B cell (primary cell): Measurements from ENCODE around the gene ZNF41. TPM values are rescaled to one million over a fixed set of nuclear protein-coding genes. Genes with fewer than 3 reads are reported as not detected.

ENCODE experiments used
- ATAC-seq: fragments of 200-7000 bp; cut with Tn5 transposase; one replicate; pipeline ENCODE4 v1.10.0; 2021; ENCODE audit warnings: low read depth, mild to moderate bottlenecking, moderate number of reproducible peaks, moderate library complexity
- CTCF ChIA-PET: fragments of 350-600 bp; sonication (Branson Sonifier 250); formaldehyde crosslinking; loops from one replicate; lab custom pipeline; 2021; ENCODE audit warnings: antibody characterized with exemption, inconsistent platforms; lab: Charles Lee
- POLR2A ChIA-PET: fragments of 350-600 bp; sonication (Branson Sonifier 250); formaldehyde crosslinking; loops from one replicate; lab custom pipeline; 2021; ENCODE audit warnings: antibody characterized with exemption; lab: Charles Lee
- DNase-seq: peaks from one replicate; pipeline ENCODE4 v3.0.0; 2013
- H2AFZ ChIP-seq: 2 replicates; pipeline ENCODE4 v1.6.1; 2012; ENCODE audit warnings: mild to moderate bottlenecking, low read depth, low read length; ENCODE audit not compliant: insufficient read depth, poor library complexity, severe bottlenecking
- H3K27ac ChIP-seq, 2 donors: 1 replicate in 1 of 2; 2 replicates in 1 of 2; pipeline ENCODE4 v1.5.1; 2012 to 2013; ENCODE audit warnings: low read length in 2 of 2, mild to moderate bottlenecking in 2 of 2, moderate library complexity in 1 of 2
- H3K27me3 ChIP-seq, 4 experiments: fragments of 200-600 bp in 1 of 4; sonication (generic) in 1 of 4; replicated peaks in 1 of 4; 1 replicate in 2 of 4; 2 replicates in 2 of 4; pipeline versions ENCODE4 v1.6.1 to v1.7.0; 2013 to 2016; ENCODE audit warnings: low read length in 3 of 4, mild to moderate bottlenecking in 2 of 4, mixed read lengths in 1 of 4, moderate library complexity in 1 of 4; ENCODE audit not compliant: insufficient read depth in 4 of 4, control insufficient read depth in 3 of 4; ENCODE audit errors: control extremely low read depth in 1 of 4
- H3K36me3 ChIP-seq, 2 experiments: replicated peaks in 1 of 2; 1 replicate in 1 of 2; 2 replicates in 1 of 2; pipeline versions ENCODE4 v1.6.1 to v1.7.1; 2013; ENCODE audit warnings: low read length in 1 of 2; ENCODE audit not compliant: insufficient read depth in 2 of 2, control insufficient read depth in 1 of 2; ENCODE audit errors: control extremely low read depth in 1 of 2, extremely low read depth in 1 of 2
- H3K4me1 ChIP-seq, 2 donors: fragments of 200-600 bp in 1 of 2; sonication (generic) in 1 of 2; 1 replicate in 1 of 2; 2 replicates in 1 of 2; pipeline versions ENCODE4 v1.5.1 to v1.6.1; 2013 to 2017; ENCODE audit warnings: low read length in 2 of 2; ENCODE audit not compliant: control insufficient read depth in 2 of 2, insufficient read depth in 2 of 2
- H3K4me2 ChIP-seq: replicated peaks from 2 replicates; pipeline ENCODE3; 2012; ENCODE audit warnings: mild to moderate bottlenecking, low read depth, low read length; ENCODE audit not compliant: poor library complexity, severe bottlenecking
- H3K4me3 ChIP-seq, 5 experiments: fragments of 200-600 bp in 1 of 5; sonication (generic) in 1 of 5; 1 replicate in 3 of 5; 2 replicates in 2 of 5; pipeline versions ENCODE4 v1.5.1 to v1.7.0; 2011 to 2016; ENCODE audit warnings: low read length in 4 of 5, mild to moderate bottlenecking in 4 of 5, low read depth in 2 of 5, control low read depth in 1 of 5, moderate library complexity in 1 of 5; ENCODE audit not compliant: insufficient read depth in 1 of 5; ENCODE audit errors: control extremely low read depth in 1 of 5, extremely low read depth in 1 of 5
- H3K79me2 ChIP-seq: fragments of 200-600 bp; sonication (generic); one replicate; pipeline ENCODE4 v1.6.0; 2016; ENCODE audit warnings: low read length; ENCODE audit not compliant: control insufficient read depth, insufficient read depth
- H3K9ac ChIP-seq: fragments of 200-600 bp; sonication (generic); 2 replicates; pipeline ENCODE4 v1.6.1; 2017; ENCODE audit warnings: mild to moderate bottlenecking, low read length, moderate library complexity
- H3K9me3 ChIP-seq, 3 donors: one replicate each; pipeline versions ENCODE4 v1.6.1 to v1.7.1; 2013; ENCODE audit warnings: low read length in 2 of 3; ENCODE audit not compliant: control insufficient read depth in 2 of 3, insufficient read depth in 1 of 3; ENCODE audit errors: control extremely low read depth in 1 of 3
- H4K20me1 ChIP-seq: 2 replicates; pipeline ENCODE4 v1.6.0; 2012; ENCODE audit warnings: mild to moderate bottlenecking, low read length; ENCODE audit not compliant: insufficient read depth, control insufficient read depth, poor library complexity, severe bottlenecking
- H3K27ac Mint-ChIP-seq: one replicate; pipeline ENCODE4 v1.8.0; 2021; ENCODE audit warnings: mixed read lengths
- H3K27me3 Mint-ChIP-seq: one replicate; pipeline ENCODE4 v1.8.0; 2021; ENCODE audit warnings: mixed read lengths
- H3K4me1 Mint-ChIP-seq: one replicate; pipeline ENCODE4 v1.8.0; 2021; ENCODE audit warnings: mixed read lengths
- H3K4me3 Mint-ChIP-seq: one replicate; pipeline ENCODE4 v1.8.0; 2021; ENCODE audit warnings: mixed read lengths
- H3K9me3 Mint-ChIP-seq: one replicate; pipeline ENCODE4 v1.8.0; 2022; ENCODE audit warnings: mixed read lengths; ENCODE audit not compliant: insufficient read depth
- EZH2 ChIP-seq: IDR thresholded peaks from 2 replicates; pipeline ENCODE4 v1.6.1; 2012; ENCODE audit warnings: borderline replicate concordance, low read depth, mild to moderate bottlenecking, moderate library complexity, low read length; ENCODE audit not compliant: insufficient read depth, poor library complexity, severe bottlenecking
- WGBS: methylation state at CpG from one replicate; pipeline ENCODE4 v1.1.5; 2013; ENCODE audit warnings: missing lambda C conversion rate; ENCODE audit not compliant: insufficient coverage; 5-methylcytosine and 5-hydroxymethylcytosine counted together
- intact Hi-C: fragments of 100-400 bp; cut with micrococcal nuclease; formaldehyde crosslinking; loops from one replicate; pipeline ENCODE4 v1.10.0; 2022
- polyA plus RNA-seq: library from polyadenylated mRNA; depleted of rRNA; stranded (reverse); fragments of >200 nt; gene quantifications from 2 replicates; pipeline ENCODE4 v1.2.3, GENCODE V29; 2012
- total RNA-seq, 2 donors: library from RNA; stranded (reverse); fragments of 120-200 nt in 1 of 2; gene quantifications; 1 replicate in 1 of 2; 2 replicates in 1 of 2; pipeline versions ENCODE4 v1.2.3 to v1.2.4, GENCODE V29; 2013 to 2022
- TF ChIP-seq, protein P1 (sequence below): fragments of 200-600 bp; IDR thresholded peaks from one replicate; pipeline ENCODE4 v1.8.0; 2022; ENCODE audit warnings: antibody characterized with exemption, mild to moderate bottlenecking

ZNF41 gene
- total and polyA plus RNA-seq, 2 donors (not counting 1 experiment from before 2014, with no cell fraction given): 5.5 to 17.4 TPM

DNA sequence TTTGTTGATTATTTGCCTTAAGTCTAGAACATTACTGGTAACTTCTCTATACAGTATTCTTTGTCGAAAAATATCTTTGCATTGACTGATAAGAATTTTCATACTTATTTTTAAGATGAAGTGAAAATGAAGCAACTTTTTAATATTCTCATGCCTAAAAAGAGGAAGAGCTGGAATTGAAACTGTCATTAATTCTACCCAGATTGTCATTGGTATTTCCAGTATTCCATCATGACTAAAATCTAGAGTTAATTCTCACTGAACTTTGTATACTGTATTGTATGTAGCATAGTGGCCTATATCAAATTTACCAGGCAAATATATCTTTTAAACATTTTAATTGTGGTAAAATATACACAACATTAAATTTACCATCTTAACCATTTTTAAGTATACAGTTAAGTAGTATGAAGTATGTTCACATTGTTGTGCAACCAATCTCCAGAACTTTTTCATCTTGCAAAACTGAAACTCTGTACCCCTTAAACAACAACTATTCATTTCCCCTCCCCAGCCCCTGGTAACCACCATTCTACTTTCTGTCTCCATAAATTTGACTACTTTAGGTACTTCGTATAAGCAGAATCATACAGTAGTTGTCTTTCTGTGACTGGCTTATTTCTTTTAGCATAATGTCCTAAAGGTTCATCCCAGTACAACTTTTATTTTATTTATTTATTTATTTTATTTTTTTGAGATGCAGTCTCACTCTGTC lies 24.3 kb upstream of the ZNF41 start:
- H2AFZ ChIP-seq: no peak overlapping the region
- H3K9me3 ChIP-seq: no peaks in the 10 kb centered on the region
- H3K36me3 ChIP-seq: no peaks in the 10 kb centered on the region
- TF ChIP-seq, protein P1, sequence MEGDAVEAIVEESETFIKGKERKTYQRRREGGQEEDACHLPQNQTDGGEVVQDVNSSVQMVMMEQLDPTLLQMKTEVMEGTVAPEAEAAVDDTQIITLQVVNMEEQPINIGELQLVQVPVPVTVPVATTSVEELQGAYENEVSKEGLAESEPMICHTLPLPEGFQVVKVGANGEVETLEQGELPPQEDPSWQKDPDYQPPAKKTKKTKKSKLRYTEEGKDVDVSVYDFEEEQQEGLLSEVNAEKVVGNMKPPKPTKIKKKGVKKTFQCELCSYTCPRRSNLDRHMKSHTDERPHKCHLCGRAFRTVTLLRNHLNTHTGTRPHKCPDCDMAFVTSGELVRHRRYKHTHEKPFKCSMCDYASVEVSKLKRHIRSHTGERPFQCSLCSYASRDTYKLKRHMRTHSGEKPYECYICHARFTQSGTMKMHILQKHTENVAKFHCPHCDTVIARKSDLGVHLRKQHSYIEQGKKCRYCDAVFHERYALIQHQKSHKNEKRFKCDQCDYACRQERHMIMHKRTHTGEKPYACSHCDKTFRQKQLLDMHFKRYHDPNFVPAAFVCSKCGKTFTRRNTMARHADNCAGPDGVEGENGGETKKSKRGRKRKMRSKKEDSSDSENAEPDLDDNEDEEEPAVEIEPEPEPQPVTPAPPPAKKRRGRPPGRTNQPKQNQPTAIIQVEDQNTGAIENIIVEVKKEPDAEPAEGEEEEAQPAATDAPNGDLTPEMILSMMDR: no peak
- no peak for TF ChIP-seq EZH2
- no peaks in the 10 kb centered on the region for H3K79me2 ChIP-seq
- Mint-ChIP-seq H3K4me3 (no peak overlapping the region), H3K4me1 (peaks cover 6% of the 10 kb centered on the region), H3K9me3 (no peaks in the 10 kb centered on the region), H3K27me3 (no peaks in the 10 kb centered on the region), H3K27ac (no peak overlapping the region)
- no peaks in the 10 kb centered on the region for H3K27me3 ChIP-seq
- no CpG with 5 or more reads among the region's 2 CpGs for WGBS
- ATAC-seq (no peak), DNase-seq (no peak)
- H3K4me2 ChIP-seq: no peak overlapping the region
- H3K9ac ChIP-seq: no peak overlapping the region
- POLR2A ChIA-PET: no interaction called here
- H4K20me1 ChIP-seq: no peaks in the 10 kb centered on the region
- intact Hi-C loops: no loop called here
- peaks cover 0 to 3% of the 10 kb centered on the region in 2 donors for H3K4me1 ChIP-seq
- CTCF ChIA-PET: no interaction called here
- no peak overlapping the region for H3K4me3 ChIP-seq
- H3K27ac ChIP-seq: no peak overlapping the region

DNA sequence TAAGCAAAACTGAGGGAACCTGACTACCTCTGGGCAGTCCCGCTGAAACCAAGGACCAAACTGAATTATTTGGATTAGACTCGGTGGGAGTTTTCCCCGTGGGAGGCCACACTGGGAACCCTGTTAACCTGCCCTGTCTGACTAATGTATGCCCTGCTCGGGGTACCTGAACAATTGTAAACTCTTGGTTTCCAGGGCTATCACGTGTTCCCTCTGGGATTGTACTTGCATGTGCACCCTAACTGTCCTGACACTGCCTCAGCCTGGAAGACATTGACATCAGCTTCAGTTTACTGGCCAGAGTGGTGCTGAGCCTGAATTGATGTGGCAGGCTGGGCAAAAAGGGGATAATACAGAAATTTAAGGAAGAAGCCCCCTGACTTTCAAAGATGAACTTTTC lies 20.1 kb upstream of the ZNF41 start:
- peaks cover 9 to 15% of the 10 kb centered on the region in 2 donors for H3K4me1 ChIP-seq
- POLR2A ChIA-PET: no interaction called here
- no peak overlapping the region for H3K9ac ChIP-seq
- CTCF ChIA-PET: no interaction called here
- Mint-ChIP-seq H3K27me3 (no peaks in the 10 kb centered on the region), H3K9me3 (no peaks in the 10 kb centered on the region), H3K27ac (no peak overlapping the region), H3K4me3 (no peak overlapping the region), H3K4me1 (peaks cover 14% of the 10 kb centered on the region)
- H3K4me3 ChIP-seq: no peak overlapping the region
- ATAC-seq (no peak), DNase-seq (no peak)
- H4K20me1 ChIP-seq: no peaks in the 10 kb centered on the region
- no peaks in the 10 kb centered on the region for H3K79me2 ChIP-seq
- H3K9me3 ChIP-seq: no peaks in the 10 kb centered on the region
- intact Hi-C loops: no loop called here
- 92% methylated on average over 2 of the region's 5 CpGs for WGBS
- no peak overlapping the region for H2AFZ ChIP-seq
- no peaks in the 10 kb centered on the region for H3K27me3 ChIP-seq
- H3K4me2 ChIP-seq: no peak overlapping the region
- H3K27ac ChIP-seq: no peak overlapping the region
- no peak for TF ChIP-seq EZH2
- TF ChIP-seq, protein P1: no peak
- H3K36me3 ChIP-seq: no peaks in the 10 kb centered on the region
